Neural progenitor cell (in vitro differentiated cells): Measurements from ENCODE around the gene RNFT2.

Experiments used
- CTCF ChIP-seq: fragments of 200-600 bp; sonication (generic); IDR thresholded peaks from 2 replicates; pipeline ENCODE4 v1.5.1; 2017; ENCODE audit warnings: antibody characterized with exemption, mild to moderate bottlenecking
- EZH2 ChIP-seq: fragments of 200-600 bp; sonication (generic); IDR thresholded peaks from 2 replicates; pipeline ENCODE4 v1.6.1; 2017; ENCODE audit warnings: antibody characterized with exemption, mild to moderate bottlenecking, moderate library complexity

GRCh38 chr12:116759783-116760621, 21.9 kb downstream of the RNFT2 start:
- TF ChIP-seq CTCF (peak; percentile 50), EZH2 (no peak)
